ENCODE data around the gene G2E3. TPM values are rescaled to one million over a fixed set of nuclear protein-coding genes. Genes with fewer than 3 reads are reported as not detected.

Gene G2E3, protein sequence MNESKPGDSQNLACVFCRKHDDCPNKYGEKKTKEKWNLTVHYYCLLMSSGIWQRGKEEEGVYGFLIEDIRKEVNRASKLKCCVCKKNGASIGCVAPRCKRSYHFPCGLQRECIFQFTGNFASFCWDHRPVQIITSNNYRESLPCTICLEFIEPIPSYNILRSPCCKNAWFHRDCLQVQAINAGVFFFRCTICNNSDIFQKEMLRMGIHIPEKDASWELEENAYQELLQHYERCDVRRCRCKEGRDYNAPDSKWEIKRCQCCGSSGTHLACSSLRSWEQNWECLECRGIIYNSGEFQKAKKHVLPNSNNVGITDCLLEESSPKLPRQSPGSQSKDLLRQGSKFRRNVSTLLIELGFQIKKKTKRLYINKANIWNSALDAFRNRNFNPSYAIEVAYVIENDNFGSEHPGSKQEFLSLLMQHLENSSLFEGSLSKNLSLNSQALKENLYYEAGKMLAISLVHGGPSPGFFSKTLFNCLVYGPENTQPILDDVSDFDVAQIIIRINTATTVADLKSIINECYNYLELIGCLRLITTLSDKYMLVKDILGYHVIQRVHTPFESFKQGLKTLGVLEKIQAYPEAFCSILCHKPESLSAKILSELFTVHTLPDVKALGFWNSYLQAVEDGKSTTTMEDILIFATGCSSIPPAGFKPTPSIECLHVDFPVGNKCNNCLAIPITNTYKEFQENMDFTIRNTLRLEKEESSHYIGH
- 11.3 TPM for polyA plus RNA-seq (2013)

GRCh38 chr14:30558675-30559555 lies at the start of gene G2E3:
Gene G2E3 (plus strand): TSS chr14:30559158. CDS start chr14:30581080, 21,922 bp downstream.
- no peaks in the 10 kb centered on the region for H3K9me3 ChIP-seq (ENCODE audit: control extremely low read depth in 1 of 5, control insufficient read depth in 4 of 5, insufficient read depth in 2 of 5, low read depth in 1 of 5, low read length in 4 of 5)
- H3K36me3 ChIP-seq (ENCODE audit: control insufficient read depth in 4 of 4, insufficient read depth in 4 of 4, low read length in 3 of 4), result peaks cover 0 to 9% (median 4%) of the 10 kb centered on the region in 4 experiments
- ChIA-PET POLR2A (no interaction called here), CTCF (interaction anchor here (2.1 kb wide), 1 partner anchor 53 kb away, joined by 7 read pairs; no protein-coding TSS in a partner anchor)
- WGBS (ENCODE audit: insufficient coverage), result 0% methylated on average over 62 of the region's 62 CpGs
- DNase-seq, result peak; percentile 85 to 92 (median 89)
- H3K27me3 ChIP-seq (replicated peaks in 2 of 5; ENCODE audit: control insufficient read depth in 4 of 5, insufficient read depth in 5 of 5, low read length in 4 of 5), result no peaks in the 10 kb centered on the region
- H3K4me1 ChIP-seq (ENCODE audit: control extremely low read depth in 1 of 4, control insufficient read depth in 4 of 4, insufficient read depth in 4 of 4, low read length in 3 of 4), result peaks cover 4 to 21% (median 14%) of the 10 kb centered on the region in 4 experiments
- peak within 1 kb of the TSS; percentile 54 to 87 for H3K27ac ChIP-seq (ENCODE audit: insufficient read depth in 1 of 2, low read depth in 1 of 2, low read length in 2 of 2, poor library complexity in 1 of 2, severe bottlenecking in 2 of 2)
- H3K4me3 ChIP-seq (ENCODE audit: control insufficient read depth in 1 of 7, extremely low read depth in 1 of 7, insufficient read depth in 4 of 7, low read depth in 2 of 7, low read length in 6 of 7), result peak within 1 kb of the TSS; percentile 89 to 99 (median 98)

- Histone ChIP-seq H3K4me3 (ENCODE audit: control insufficient read depth in 1 of 7, extremely low read depth in 1 of 7, insufficient read depth in 4 of 7, low read depth in 2 of 7, low read length in 6 of 7) (no peak overlapping the region), H3K36me3 (ENCODE audit: control insufficient read depth in 4 of 4, insufficient read depth in 4 of 4, low read length in 3 of 4) (no peaks in the 10 kb centered on the region), H3K27ac (ENCODE audit: insufficient read depth in 1 of 2, low read depth in 1 of 2, low read length in 2 of 2, poor library complexity in 1 of 2, severe bottlenecking in 2 of 2) (no peak overlapping the region), H3K27me3 (replicated peaks in 2 of 5; ENCODE audit: control insufficient read depth in 4 of 5, insufficient read depth in 5 of 5, low read length in 4 of 5) (no peaks in the 10 kb centered on the region), H3K9me3 (ENCODE audit: control extremely low read depth in 1 of 5, control insufficient read depth in 4 of 5, insufficient read depth in 2 of 5, low read depth in 1 of 5, low read length in 4 of 5) (no peaks in the 10 kb centered on the region), H3K4me1 (ENCODE audit: control extremely low read depth in 1 of 4, control insufficient read depth in 4 of 4, insufficient read depth in 4 of 4, low read length in 3 of 4) (peaks cover 0 to 5% (median 2%) of the 10 kb centered on the region in 4 experiments)
- no peak for DNase-seq
- POLR2A ChIA-PET, result no interaction called here
- no CpG with 5 or more reads among the region's 2 CpGs for WGBS (ENCODE audit: insufficient coverage)
- CTCF ChIA-PET, result no interaction called here
Observed at GRCh38 chr14:30517737-30518136, 41.2 kb upstream of the G2E3 start.

DNA sequence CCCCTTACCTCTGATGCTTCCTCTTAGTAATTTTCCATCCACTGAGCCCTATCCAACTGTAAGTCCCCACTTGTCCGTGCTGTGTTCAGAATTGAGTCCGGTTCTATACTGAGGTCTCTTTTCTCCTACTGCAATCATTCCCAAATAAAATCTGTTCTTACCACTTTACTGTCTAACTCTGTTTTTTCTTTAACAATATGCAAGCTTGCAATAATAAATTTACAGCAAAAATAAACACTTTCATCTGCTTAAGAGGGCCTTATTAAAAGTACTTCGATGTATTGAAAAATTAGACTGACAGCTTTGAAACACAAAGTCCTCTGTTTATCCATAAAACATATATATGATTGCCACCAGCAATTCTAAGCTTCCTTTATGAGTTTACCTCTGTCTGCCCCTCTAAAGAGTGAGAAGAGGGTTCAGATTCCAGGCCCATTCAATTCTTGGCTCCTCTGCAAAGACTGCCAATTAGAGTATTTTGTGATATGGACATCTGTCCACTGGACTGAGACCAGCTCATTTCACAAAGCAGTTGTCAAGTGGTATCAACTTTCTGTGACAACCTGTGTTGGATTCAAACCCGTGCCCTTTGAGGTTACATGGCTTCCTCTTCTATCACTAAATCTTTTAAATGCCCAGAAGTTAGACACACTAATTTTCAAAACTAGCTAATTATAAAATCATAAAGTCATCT lies 39.9 kb upstream of the G2E3 start:
- CTCF ChIA-PET, result interaction anchor here (3.0 kb wide), 1 partner anchor 144 kb away, joined by 14 read pairs; no protein-coding TSS in a partner anchor
- no peaks in the 10 kb centered on the region for H3K27me3 ChIP-seq (replicated peaks in 2 of 5; ENCODE audit: control insufficient read depth in 4 of 5, insufficient read depth in 5 of 5, low read length in 4 of 5)
- no peak overlapping the region for H3K4me3 ChIP-seq (ENCODE audit: control insufficient read depth in 1 of 7, extremely low read depth in 1 of 7, insufficient read depth in 4 of 7, low read depth in 2 of 7, low read length in 6 of 7)
- no peak for DNase-seq
- 91% methylated on average over 3 of the region's 4 CpGs for WGBS (ENCODE audit: insufficient coverage)
- no peaks in the 10 kb centered on the region for H3K9me3 ChIP-seq (ENCODE audit: control extremely low read depth in 1 of 5, control insufficient read depth in 4 of 5, insufficient read depth in 2 of 5, low read depth in 1 of 5, low read length in 4 of 5)
- no peak overlapping the region for H3K27ac ChIP-seq (ENCODE audit: insufficient read depth in 1 of 2, low read depth in 1 of 2, low read length in 2 of 2, poor library complexity in 1 of 2, severe bottlenecking in 2 of 2)
- POLR2A ChIA-PET, result interaction anchor here (0.6 kb wide), 1 partner anchor 298 kb away, joined by 4 read pairs; no protein-coding TSS in a partner anchor
- H3K4me1 ChIP-seq (ENCODE audit: control extremely low read depth in 1 of 4, control insufficient read depth in 4 of 4, insufficient read depth in 4 of 4, low read length in 3 of 4), result peaks cover 0 to 5% (median 2%) of the 10 kb centered on the region in 4 experiments
- no peaks in the 10 kb centered on the region for H3K36me3 ChIP-seq (ENCODE audit: control insufficient read depth in 4 of 4, insufficient read depth in 4 of 4, low read length in 3 of 4)

GRCh38 chr14:30519961-30520360 lies 39.0 kb upstream of the G2E3 start:
- Histone ChIP-seq H3K4me3 (ENCODE audit: control insufficient read depth in 1 of 7, extremely low read depth in 1 of 7, insufficient read depth in 4 of 7, low read depth in 2 of 7, low read length in 6 of 7) (no peak overlapping the region), H3K27ac (ENCODE audit: insufficient read depth in 1 of 2, low read depth in 1 of 2, low read length in 2 of 2, poor library complexity in 1 of 2, severe bottlenecking in 2 of 2) (no peak overlapping the region), H3K27me3 (replicated peaks in 2 of 5; ENCODE audit: control insufficient read depth in 4 of 5, insufficient read depth in 5 of 5, low read length in 4 of 5) (no peaks in the 10 kb centered on the region), H3K36me3 (ENCODE audit: control insufficient read depth in 4 of 4, insufficient read depth in 4 of 4, low read length in 3 of 4) (no peaks in the 10 kb centered on the region), H3K4me1 (ENCODE audit: control extremely low read depth in 1 of 4, control insufficient read depth in 4 of 4, insufficient read depth in 4 of 4, low read length in 3 of 4) (peaks cover 0 to 5% (median 2%) of the 10 kb centered on the region in 4 experiments), H3K9me3 (ENCODE audit: control extremely low read depth in 1 of 5, control insufficient read depth in 4 of 5, insufficient read depth in 2 of 5, low read depth in 1 of 5, low read length in 4 of 5) (no peaks in the 10 kb centered on the region)
- 100% methylated on average over 1 of the region's 1 CpG for WGBS (ENCODE audit: insufficient coverage)
- CTCF ChIA-PET, result interaction anchor here (2.1 to 3.0 kb wide), 2 partner anchors 14 to 145 kb away, joined by 6 to 14 read pairs; no protein-coding TSS in a partner anchor
- no peak for DNase-seq
- POLR2A ChIA-PET, result no interaction called here

- Histone ChIP-seq H3K27me3 (replicated peaks in 2 of 5; ENCODE audit: control insufficient read depth in 4 of 5, insufficient read depth in 5 of 5, low read length in 4 of 5) (no peaks in the 10 kb centered on the region), H3K9me3 (ENCODE audit: control extremely low read depth in 1 of 5, control insufficient read depth in 4 of 5, insufficient read depth in 2 of 5, low read depth in 1 of 5, low read length in 4 of 5) (no peaks in the 10 kb centered on the region), H3K36me3 (ENCODE audit: control insufficient read depth in 4 of 4, insufficient read depth in 4 of 4, low read length in 3 of 4) (no peaks in the 10 kb centered on the region), H3K4me3 (ENCODE audit: control insufficient read depth in 1 of 7, extremely low read depth in 1 of 7, insufficient read depth in 4 of 7, low read depth in 2 of 7, low read length in 6 of 7) (no peak overlapping the region), H3K27ac (ENCODE audit: insufficient read depth in 1 of 2, low read depth in 1 of 2, low read length in 2 of 2, poor library complexity in 1 of 2, severe bottlenecking in 2 of 2) (no peak overlapping the region), H3K4me1 (ENCODE audit: control extremely low read depth in 1 of 4, control insufficient read depth in 4 of 4, insufficient read depth in 4 of 4, low read length in 3 of 4) (peaks cover 0 to 5% (median 2%) of the 10 kb centered on the region in 4 experiments)
- WGBS (ENCODE audit: insufficient coverage), result no CpG with 5 or more reads among the region's 2 CpGs
- POLR2A ChIA-PET, result no interaction called here
- CTCF ChIA-PET, result interaction anchor here (0.7 to 3.0 kb wide), 4 partner anchors 9 to 145 kb away, joined by 3 to 14 read pairs (median 4); no protein-coding TSS in a partner anchor
- DNase-seq, result no peak
Observed at GRCh38 chr14:30520536-30520935, 38.4 kb upstream of the G2E3 start.
